Measurements from ENCODE around the gene MGMT. TPM values are rescaled to one million over a fixed set of nuclear protein-coding genes. Genes with fewer than 3 reads are reported as not detected.

The MGMT gene
- polyA plus RNA-seq, 1 experiment = 10.9 TPM

DNA sequence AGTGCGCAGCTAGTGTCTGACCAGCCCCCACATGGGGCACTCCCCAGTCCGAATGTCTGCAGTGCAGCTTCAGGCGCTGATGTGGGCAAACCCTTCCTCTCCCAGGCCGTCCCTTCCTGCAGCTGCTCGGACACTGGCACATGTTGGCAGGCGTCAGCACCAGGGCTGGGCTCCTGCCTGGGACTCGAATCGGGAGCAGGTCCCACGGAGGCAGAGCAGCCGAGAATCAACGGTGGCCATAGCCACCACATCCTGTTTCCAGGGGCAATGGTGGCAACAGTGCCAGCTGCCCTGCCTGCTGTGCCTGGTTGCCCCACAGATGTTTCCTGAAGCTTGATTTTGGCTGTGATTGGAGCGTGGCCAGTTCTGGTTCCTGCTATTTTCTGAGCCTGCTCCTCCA is 65.8 kb downstream of the MGMT start:
- ChIA-PET CTCF (no interaction called here), POLR2A (no interaction called here)
- DNase-seq (ENCODE audit: low read depth, low spot score) = no peak

DNA sequence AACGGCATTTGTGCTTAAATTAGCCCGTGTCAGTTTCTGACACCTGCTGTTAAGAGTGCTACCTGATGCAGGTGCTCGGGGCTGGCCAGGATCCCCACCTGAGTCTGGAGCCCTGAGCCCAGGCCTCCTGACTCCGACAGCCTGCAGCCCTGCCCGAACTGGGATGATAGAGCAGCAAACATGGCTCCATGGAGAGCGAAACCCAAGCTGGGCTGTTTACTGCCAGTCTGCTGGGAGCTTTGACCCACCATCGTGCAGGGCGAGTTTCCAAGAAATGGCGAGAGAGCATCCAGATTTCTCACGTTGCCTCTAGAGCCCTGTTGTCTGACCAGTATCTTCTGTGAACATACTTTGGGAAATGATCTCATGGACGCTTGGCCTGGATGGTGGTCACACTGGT is 66.2 kb downstream of the MGMT start:
- H3K4me3 ChIP-seq (ENCODE audit: low read depth, low read length) = no peak overlapping the region
- ChIA-PET CTCF (no interaction called here), POLR2A (no interaction called here)
- no peaks in the 10 kb centered on the region for H3K27me3 ChIP-seq (ENCODE audit: control insufficient read depth, insufficient read depth, low read length)
- H3K9me3 ChIP-seq (ENCODE audit: control insufficient read depth, insufficient read depth, low read length) = peaks cover 17% of the 10 kb centered on the region; the same call in 1 of the 2 replicates
- no peak overlapping the region for H3K27ac ChIP-seq (ENCODE audit: low read depth, low read length)
- TF ChIP-seq, protein P1, sequence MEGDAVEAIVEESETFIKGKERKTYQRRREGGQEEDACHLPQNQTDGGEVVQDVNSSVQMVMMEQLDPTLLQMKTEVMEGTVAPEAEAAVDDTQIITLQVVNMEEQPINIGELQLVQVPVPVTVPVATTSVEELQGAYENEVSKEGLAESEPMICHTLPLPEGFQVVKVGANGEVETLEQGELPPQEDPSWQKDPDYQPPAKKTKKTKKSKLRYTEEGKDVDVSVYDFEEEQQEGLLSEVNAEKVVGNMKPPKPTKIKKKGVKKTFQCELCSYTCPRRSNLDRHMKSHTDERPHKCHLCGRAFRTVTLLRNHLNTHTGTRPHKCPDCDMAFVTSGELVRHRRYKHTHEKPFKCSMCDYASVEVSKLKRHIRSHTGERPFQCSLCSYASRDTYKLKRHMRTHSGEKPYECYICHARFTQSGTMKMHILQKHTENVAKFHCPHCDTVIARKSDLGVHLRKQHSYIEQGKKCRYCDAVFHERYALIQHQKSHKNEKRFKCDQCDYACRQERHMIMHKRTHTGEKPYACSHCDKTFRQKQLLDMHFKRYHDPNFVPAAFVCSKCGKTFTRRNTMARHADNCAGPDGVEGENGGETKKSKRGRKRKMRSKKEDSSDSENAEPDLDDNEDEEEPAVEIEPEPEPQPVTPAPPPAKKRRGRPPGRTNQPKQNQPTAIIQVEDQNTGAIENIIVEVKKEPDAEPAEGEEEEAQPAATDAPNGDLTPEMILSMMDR (IDR thresholded peaks at IDR 0.05; ENCODE audit: low read depth, low read length) = no peak
- no peak for DNase-seq (ENCODE audit: low read depth, low spot score)

More for the DNA sequence above, 65.8 kb downstream of the MGMT start:
- Histone ChIP-seq H3K4me3 (ENCODE audit: low read depth, low read length) (no peak overlapping the region), H3K27me3 (ENCODE audit: control insufficient read depth, insufficient read depth, low read length) (no peaks in the 10 kb centered on the region), H3K9me3 (ENCODE audit: control insufficient read depth, insufficient read depth, low read length) (peaks cover 19% of the 10 kb centered on the region; the same call in 1 of the 2 replicates), H3K27ac (ENCODE audit: low read depth, low read length) (no peak overlapping the region)
- TF ChIP-seq, protein P1 (IDR thresholded peaks at IDR 0.05; ENCODE audit: low read depth, low read length) = no peak

DNA sequence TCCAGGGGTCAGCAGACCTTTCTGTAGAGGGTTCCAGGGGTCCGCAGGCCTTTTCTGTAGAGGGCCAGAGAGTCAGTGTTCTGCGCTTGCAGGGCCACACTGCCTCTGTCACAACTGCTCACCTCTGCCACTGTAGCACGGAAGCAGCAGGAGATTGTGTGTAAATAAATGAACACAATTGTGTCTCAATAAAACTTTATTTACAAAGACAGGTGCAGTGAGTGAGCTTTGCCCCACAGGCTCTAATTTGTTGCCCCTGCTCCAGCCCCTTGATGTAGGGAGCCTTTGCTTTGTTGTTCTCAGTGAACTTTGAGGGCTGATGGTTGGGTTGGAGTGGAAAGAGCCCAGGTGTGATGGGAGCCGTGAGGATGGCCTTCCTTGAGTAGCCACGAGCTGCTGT is 67.8 kb downstream of the MGMT start:
- ChIA-PET CTCF (no interaction called here), POLR2A (no interaction called here)
- Histone ChIP-seq H3K27me3 (ENCODE audit: control insufficient read depth, insufficient read depth, low read length) (no peaks in the 10 kb centered on the region), H3K9me3 (ENCODE audit: control insufficient read depth, insufficient read depth, low read length) (peaks cover 13% of the 10 kb centered on the region; the same call in 1 of the 2 replicates), H3K27ac (ENCODE audit: low read depth, low read length) (no peak overlapping the region), H3K4me3 (ENCODE audit: low read depth, low read length) (no peak overlapping the region)
- no peak for DNase-seq (ENCODE audit: low read depth, low spot score)
- TF ChIP-seq, protein P1 (IDR thresholded peaks at IDR 0.05; ENCODE audit: low read depth, low read length) = no peak

DNA sequence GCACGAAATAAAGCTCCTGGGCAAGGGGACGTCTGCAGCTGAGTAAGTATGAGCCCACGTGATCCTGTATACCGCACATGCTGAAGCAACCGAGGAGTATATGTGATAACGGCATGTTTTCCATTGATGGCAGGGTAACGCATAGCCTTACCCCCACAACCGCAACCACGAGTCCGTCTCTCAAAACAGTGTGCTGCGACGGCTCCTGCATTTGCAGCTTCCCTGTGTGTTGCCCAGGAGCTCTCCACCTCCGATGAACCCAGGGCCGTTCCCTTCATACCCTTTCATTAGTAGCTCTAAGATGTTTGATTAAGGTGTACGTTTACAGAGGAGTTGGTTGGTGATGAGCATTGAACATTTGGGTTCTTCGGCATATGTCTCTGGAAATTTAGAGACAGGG is 69.3 kb downstream of the MGMT start:
- H3K4me3 ChIP-seq (ENCODE audit: low read depth, low read length) = no peak overlapping the region
- H3K27me3 ChIP-seq (ENCODE audit: control insufficient read depth, insufficient read depth, low read length) = no peaks in the 10 kb centered on the region
- ChIA-PET CTCF (interaction anchor here (0.6 kb wide), 1 partner anchor 435 kb away, joined by 6 read pairs; no protein-coding TSS in a partner anchor), POLR2A (no interaction called here)
- H3K27ac ChIP-seq (ENCODE audit: low read depth, low read length) = no peak overlapping the region
- no peak for DNase-seq (ENCODE audit: low read depth, low spot score)
- H3K9me3 ChIP-seq (ENCODE audit: control insufficient read depth, insufficient read depth, low read length) = peaks cover 10% of the 10 kb centered on the region; the same call in 1 of the 2 replicates
- TF ChIP-seq, protein P1 (IDR thresholded peaks at IDR 0.05; ENCODE audit: low read depth, low read length) = no peak

DNA sequence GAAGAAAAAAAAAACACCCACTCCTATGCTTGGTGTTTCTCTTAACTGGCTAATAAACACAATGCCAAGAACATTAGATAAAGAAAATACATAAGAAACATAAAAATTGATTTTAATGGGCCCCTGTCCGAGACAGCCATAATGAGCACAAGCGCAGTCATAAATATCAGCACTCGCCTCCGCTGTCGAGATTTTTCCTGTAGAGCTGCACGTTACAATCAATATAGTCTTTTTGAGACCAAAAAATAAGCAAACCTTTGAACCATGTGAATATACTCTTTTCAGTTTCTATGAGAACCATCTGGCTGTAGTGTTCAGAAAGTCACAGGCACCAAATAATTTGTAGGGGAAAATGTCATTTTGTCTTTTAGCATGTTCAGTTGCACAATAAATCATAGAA is 70.1 kb downstream of the MGMT start:
- Histone ChIP-seq H3K9me3 (ENCODE audit: control insufficient read depth, insufficient read depth, low read length) (peaks cover 8% of the 10 kb centered on the region; the same call in 1 of the 2 replicates), H3K27me3 (ENCODE audit: control insufficient read depth, insufficient read depth, low read length) (no peaks in the 10 kb centered on the region), H3K4me3 (ENCODE audit: low read depth, low read length) (no peak overlapping the region), H3K27ac (ENCODE audit: low read depth, low read length) (no peak overlapping the region)
- ChIA-PET POLR2A (no interaction called here), CTCF (interaction anchor here (0.6 kb wide), 1 partner anchor 435 kb away, joined by 6 read pairs; no protein-coding TSS in a partner anchor)
- TF ChIP-seq, protein P1 (IDR thresholded peaks at IDR 0.05; ENCODE audit: low read depth, low read length) = no peak
- DNase-seq (ENCODE audit: low read depth, low spot score) = no peak
